Subcutaneous abdominal adipose tissue (tissue), 5 donors: ENCODE measurements around the gene GCSAML.
"Not testable (repeated sequence)": the region's sequence is repeated elsewhere in the genome, so short reads cannot be mapped to it uniquely, and the experiment has no call there.

Experiments
- H3K27ac ChIP-seq: one replicate; pipeline ENCODE4 v1.7.0; 2013; ENCODE audit warnings: low read depth, mild to moderate bottlenecking, inconsistent platforms, low read length, moderate library complexity
- H3K27me3 ChIP-seq, 5 donors: one replicate each; pipeline ENCODE4 v1.7.0; 2013; ENCODE audit warnings: low read length in 5 of 5, inconsistent platforms in 1 of 5; ENCODE audit not compliant: control insufficient read depth in 5 of 5, insufficient read depth in 4 of 5
- H3K36me3 ChIP-seq, 5 donors: one replicate each; pipeline ENCODE4 v1.7.0; 2013; ENCODE audit warnings: low read length in 5 of 5; ENCODE audit not compliant: control insufficient read depth in 5 of 5, insufficient read depth in 5 of 5
- H3K4me1 ChIP-seq, 5 donors: one replicate each; pipeline ENCODE4 v1.7.0; 2013; ENCODE audit warnings: low read length in 5 of 5, mild to moderate bottlenecking in 3 of 5, moderate library complexity in 1 of 5; ENCODE audit not compliant: control insufficient read depth in 5 of 5, insufficient read depth in 5 of 5
- H3K4me3 ChIP-seq, 5 donors: one replicate each; pipeline ENCODE4 v1.7.0; 2013; ENCODE audit warnings: low read length in 5 of 5, low read depth in 1 of 5
- H3K9ac ChIP-seq, 5 donors: one replicate each; pipeline ENCODE4 v1.7.0; 2013; ENCODE audit warnings: low read length in 5 of 5, mild to moderate bottlenecking in 4 of 5, moderate library complexity in 3 of 5
- H3K9me3 ChIP-seq, 5 donors: one replicate each; pipeline ENCODE4 v1.7.0; 2013; ENCODE audit warnings: low read length in 5 of 5; ENCODE audit not compliant: control insufficient read depth in 5 of 5
- donor health status: healthy.
- donor health status: healthy.
- donor health status: healthy.
- donor health status: healthy.
- donor health status: healthy.

The GCSAML gene

DNA sequence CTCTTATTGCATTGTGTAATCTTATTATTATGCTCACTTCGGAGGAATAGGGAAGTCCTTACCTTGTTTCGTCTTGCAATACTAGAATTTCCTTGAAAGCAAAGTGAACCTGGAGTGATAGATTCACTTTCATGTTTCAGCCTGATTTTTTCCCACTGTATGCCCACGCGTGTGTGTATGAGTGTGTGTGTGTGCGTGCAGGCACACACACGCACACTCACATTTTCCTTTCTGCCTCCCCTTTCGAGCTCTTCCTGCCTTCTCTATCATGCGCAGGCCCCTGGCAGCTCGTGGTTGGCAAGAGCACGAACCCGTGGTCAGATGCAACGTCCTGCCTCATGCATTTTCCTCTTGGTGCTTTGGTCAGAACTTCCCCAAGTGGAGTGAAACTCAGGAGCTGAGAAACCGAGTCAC is at the start of gene GCSAML:
Gene GCSAML, plus strand, starts transcription at position 366 of the 414 bp plus-strand sequence. CDS start 58 bp downstream, outside the sequence.
- no peak within 1 kb of the TSS for H3K4me3 ChIP-seq
- H3K9ac ChIP-seq, result no peak within 1 kb of the TSS
- no peaks in the 10 kb centered on the region for H3K9me3 ChIP-seq
- H3K36me3 ChIP-seq, result no peaks in the 10 kb centered on the region
- H3K27me3 ChIP-seq, result no peaks in the 10 kb centered on the region
- H3K4me1 ChIP-seq, result peaks cover 0 to 2% (median 0%) of the 10 kb centered on the region in 5 donors
- no peak within 1 kb of the TSS for H3K27ac ChIP-seq

DNA sequence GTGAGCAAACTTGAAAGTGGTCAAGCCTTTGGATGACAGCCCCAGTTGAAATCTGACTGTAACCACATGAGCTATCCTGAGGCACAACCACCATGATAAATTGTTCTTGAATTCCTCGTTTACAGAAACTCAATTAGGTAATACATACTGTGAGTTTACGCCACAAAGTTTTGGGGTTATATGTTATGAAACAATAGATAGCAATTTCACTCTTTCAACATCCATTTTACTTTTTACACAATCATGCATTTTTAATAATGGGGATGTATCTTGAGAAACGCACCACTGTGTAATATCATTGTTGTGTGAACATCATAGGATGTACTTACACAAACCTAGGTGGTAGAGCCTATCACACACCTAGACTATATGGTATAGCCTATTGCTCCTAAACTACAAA is 48.1 kb upstream of the GCSAML start:
- H3K9ac ChIP-seq, result no peak overlapping the region
- H3K27ac ChIP-seq, result no peak overlapping the region
- no peak overlapping the region for H3K4me3 ChIP-seq
- H3K27me3 ChIP-seq, result no peaks in the 10 kb centered on the region
- H3K4me1 ChIP-seq, result no peaks in the 10 kb centered on the region
- no peaks in the 10 kb centered on the region for H3K36me3 ChIP-seq
- H3K9me3 ChIP-seq, result no peaks in the 10 kb centered on the region

GRCh38 chr1:247506831-247507230 is 42.1 kb upstream of the GCSAML start:
- Histone ChIP-seq H3K27me3 (no peaks in the 10 kb centered on the region), H3K36me3 (no peaks in the 10 kb centered on the region), H3K4me3 (no peak overlapping the region), H3K9ac (no peak overlapping the region), H3K4me1 (no peaks in the 10 kb centered on the region), H3K27ac (no peak overlapping the region), H3K9me3 (no peaks in the 10 kb centered on the region)

GRCh38 chr1:247517795-247518612 is 30.9 kb upstream of the GCSAML start:
- Histone ChIP-seq H3K27ac (no peak overlapping the region), H3K27me3 (peaks cover 0 to 5% (median 2%) of the 10 kb centered on the region in 5 donors), H3K9ac (no peak overlapping the region), H3K4me3 (peak overlapping the region in 3 of 5 donors; percentile 30 to 37 (median 36)), H3K36me3 (no peaks in the 10 kb centered on the region), H3K4me1 (peaks cover 0 to 8% (median 0%) of the 10 kb centered on the region in 5 donors), H3K9me3 (peaks cover 0 to 10% (median 0%) of the 10 kb centered on the region in 5 donors)

- no peaks in the 10 kb centered on the region for H3K36me3 ChIP-seq
Observed at GRCh38 chr1:247518613-247518891, 30.4 kb upstream of the GCSAML start.

GRCh38 chr1:247521886-247522285 is 27.0 kb upstream of the GCSAML start:
- H3K27ac ChIP-seq, H3K4me3 ChIP-seq, H3K9me3 ChIP-seq, H3K36me3 ChIP-seq, H3K9ac ChIP-seq, H3K27me3 ChIP-seq, H3K4me1 ChIP-seq: not testable (repeated sequence)

More at GRCh38 chr1:247518613-247518891, 30.4 kb upstream of the GCSAML start:
- Histone ChIP-seq H3K4me1 (peaks cover 0 to 8% (median 0%) of the 10 kb centered on the region in 5 donors), H3K27ac (no peak overlapping the region), H3K9me3 (peaks cover 0 to 10% (median 0%) of the 10 kb centered on the region in 5 donors), H3K4me3 (peak overlapping the region in 1 of 5 donors; percentile 37), H3K9ac (no peak overlapping the region), H3K27me3 (peaks cover 0 to 4% (median 2%) of the 10 kb centered on the region in 5 donors)

GRCh38 chr1:247528812-247529474 is 20.0 kb upstream of the GCSAML start:
- no peak overlapping the region for H3K27ac ChIP-seq
- peaks cover 0 to 7% (median 5%) of the 10 kb centered on the region in 5 donors for H3K27me3 ChIP-seq
- H3K4me1 ChIP-seq, result no peaks in the 10 kb centered on the region
- no peaks in the 10 kb centered on the region for H3K36me3 ChIP-seq
- H3K4me3 ChIP-seq, result no peak overlapping the region
- no peak overlapping the region for H3K9ac ChIP-seq
- peaks cover 0 to 2% (median 0%) of the 10 kb centered on the region in 5 donors for H3K9me3 ChIP-seq

DNA sequence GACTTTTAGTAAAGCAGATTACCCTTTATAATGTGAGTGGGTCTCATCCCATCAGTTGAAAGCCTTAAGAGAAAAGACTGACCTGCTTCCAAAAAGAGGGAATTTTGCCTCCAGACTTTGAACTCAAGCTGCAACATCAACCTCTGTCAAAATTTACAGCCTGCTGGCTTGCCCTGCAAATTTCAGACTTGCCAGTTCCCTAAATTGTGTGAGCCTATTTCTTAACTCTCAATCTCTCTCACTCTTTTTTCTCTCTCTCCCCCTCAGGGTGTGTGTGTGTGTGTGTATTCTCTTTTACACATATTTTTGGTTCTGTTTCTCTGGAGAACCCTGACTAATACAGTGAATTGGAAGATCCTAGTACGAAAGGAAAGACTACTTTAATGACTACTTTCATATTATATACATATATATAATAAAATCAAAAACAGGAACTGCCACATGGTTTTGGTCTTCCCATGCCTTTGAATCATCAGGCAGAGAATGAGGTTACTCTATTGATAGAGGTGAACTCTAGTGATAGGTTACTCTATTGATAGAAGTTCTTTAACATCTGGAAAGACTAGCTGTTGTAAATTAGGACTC is 19.1 kb upstream of the GCSAML start:
- no peaks in the 10 kb centered on the region for H3K4me1 ChIP-seq
- H3K9ac ChIP-seq, result no peak overlapping the region
- H3K4me3 ChIP-seq, result no peak overlapping the region
- H3K36me3 ChIP-seq, result no peaks in the 10 kb centered on the region
- peaks cover 0 to 2% (median 0%) of the 10 kb centered on the region in 5 donors for H3K9me3 ChIP-seq
- H3K27me3 ChIP-seq, result peaks cover 0 to 7% (median 5%) of the 10 kb centered on the region in 5 donors
- H3K27ac ChIP-seq, result no peak overlapping the region

- peak overlapping the region in 3 of 5 donors; percentile 28 to 35 (median 30) for H3K4me3 ChIP-seq
- H3K36me3 ChIP-seq, result no peaks in the 10 kb centered on the region
- no peak overlapping the region for H3K9ac ChIP-seq
- H3K27me3 ChIP-seq, result peaks cover 0 to 7% (median 5%) of the 10 kb centered on the region in 5 donors
- H3K4me1 ChIP-seq, result no peaks in the 10 kb centered on the region
- peaks cover 0 to 2% (median 0%) of the 10 kb centered on the region in 5 donors for H3K9me3 ChIP-seq
- H3K27ac ChIP-seq, result no peak overlapping the region
Observed at GRCh38 chr1:247530785-247531184, 18.1 kb upstream of the GCSAML start.

- no peak overlapping the region for H3K4me3 ChIP-seq
- H3K9ac ChIP-seq, result no peak overlapping the region
- H3K4me1 ChIP-seq, result no peaks in the 10 kb centered on the region
Observed at GRCh38 chr1:247531937-247532336, 17.0 kb upstream of the GCSAML start.

More at GRCh38 chr1:247531937-247532336, 17.0 kb upstream of the GCSAML start:
- no peak overlapping the region for H3K27ac ChIP-seq
- H3K36me3 ChIP-seq, result no peaks in the 10 kb centered on the region
- peaks cover 0 to 7% (median 5%) of the 10 kb centered on the region in 5 donors for H3K27me3 ChIP-seq
- H3K9me3 ChIP-seq, result peaks cover 0 to 2% (median 0%) of the 10 kb centered on the region in 5 donors
